Measurements from ENCODE around the gene PHF8. TPM values are rescaled to one million over a fixed set of nuclear protein-coding genes. Genes with fewer than 3 reads are reported as not detected.

PHF8 gene
- total RNA-seq, 1 donor from 2014 or later = 53.4 TPM

GRCh38 chrX:53984895-53985294 lies 59.4 kb downstream of the PHF8 start:
- Mint-ChIP-seq H3K36me3 (ENCODE audit: low read depth) (peaks cover 43% of the 10 kb centered on the region), H3K4me1 (no peaks in the 10 kb centered on the region), H3K27ac (no peak overlapping the region), H3K27me3 (no peaks in the 10 kb centered on the region), H3K4me3 (no peak overlapping the region), H3K9me3 (no peaks in the 10 kb centered on the region)
- intact Hi-C loops (cut with micrococcal nuclease) = no loop called here
- no peak for DNase-seq

DNA sequence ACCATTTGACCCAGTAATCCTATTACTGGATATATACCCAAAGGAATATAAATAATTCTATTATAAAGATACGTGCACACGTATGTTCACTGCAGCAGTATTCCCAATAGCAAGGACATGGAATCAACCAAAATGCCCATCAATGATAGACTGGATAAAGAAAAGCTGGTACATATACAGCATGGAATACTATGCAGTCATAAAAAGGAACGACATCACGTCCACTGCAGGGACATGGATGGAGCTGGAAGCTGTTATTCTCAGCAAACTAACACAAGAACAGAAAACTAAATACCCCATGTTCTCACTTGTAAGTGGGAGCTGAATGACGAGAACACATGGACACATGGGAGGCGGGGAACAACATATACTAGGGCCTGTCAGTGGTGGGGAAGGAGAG lies 69.7 kb downstream of the PHF8 start:
- H3K36me3 Mint-ChIP-seq (ENCODE audit: low read depth) = peaks cover 60% of the 10 kb centered on the region
- H3K4me3 Mint-ChIP-seq = no peak overlapping the region
- no peaks in the 10 kb centered on the region for H3K4me1 Mint-ChIP-seq
- no peak for DNase-seq
- peaks cover 6% of the 10 kb centered on the region for H3K9me3 Mint-ChIP-seq
- H3K27me3 Mint-ChIP-seq = no peaks in the 10 kb centered on the region
- no peak overlapping the region for H3K27ac Mint-ChIP-seq
- intact Hi-C loops (cut with micrococcal nuclease) = no loop called here

DNA sequence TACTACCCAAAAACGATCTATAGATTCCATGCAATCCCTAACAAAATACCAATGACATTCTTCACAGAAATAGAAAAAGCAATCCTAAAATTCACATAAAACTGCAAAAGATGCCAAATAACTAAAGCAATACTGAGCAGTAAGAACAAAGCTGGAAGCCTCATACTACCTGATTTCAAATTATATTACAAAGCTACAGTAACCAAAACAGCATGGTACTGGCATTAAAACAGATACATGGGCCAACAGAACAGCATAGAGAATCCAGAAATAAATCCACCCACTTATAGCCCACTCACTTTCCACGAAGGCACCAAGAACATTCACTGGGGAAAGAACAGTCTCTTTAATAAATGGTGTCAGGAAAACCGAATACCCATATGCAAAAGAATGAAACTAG lies 74.7 kb downstream of the PHF8 start:
- Mint-ChIP-seq H3K4me1 (no peaks in the 10 kb centered on the region), H3K36me3 (ENCODE audit: low read depth) (peaks cover 67% of the 10 kb centered on the region), H3K27ac (no peak overlapping the region), H3K27me3 (no peaks in the 10 kb centered on the region), H3K4me3 (no peak overlapping the region), H3K9me3 (peaks cover 6% of the 10 kb centered on the region)
- intact Hi-C loops (cut with micrococcal nuclease) = loop anchor here (10.0 kb wide), 1 partner anchor 285 kb away; the partner anchor contains the start of gene HUWE1
- DNase-seq = no peak

DNA sequence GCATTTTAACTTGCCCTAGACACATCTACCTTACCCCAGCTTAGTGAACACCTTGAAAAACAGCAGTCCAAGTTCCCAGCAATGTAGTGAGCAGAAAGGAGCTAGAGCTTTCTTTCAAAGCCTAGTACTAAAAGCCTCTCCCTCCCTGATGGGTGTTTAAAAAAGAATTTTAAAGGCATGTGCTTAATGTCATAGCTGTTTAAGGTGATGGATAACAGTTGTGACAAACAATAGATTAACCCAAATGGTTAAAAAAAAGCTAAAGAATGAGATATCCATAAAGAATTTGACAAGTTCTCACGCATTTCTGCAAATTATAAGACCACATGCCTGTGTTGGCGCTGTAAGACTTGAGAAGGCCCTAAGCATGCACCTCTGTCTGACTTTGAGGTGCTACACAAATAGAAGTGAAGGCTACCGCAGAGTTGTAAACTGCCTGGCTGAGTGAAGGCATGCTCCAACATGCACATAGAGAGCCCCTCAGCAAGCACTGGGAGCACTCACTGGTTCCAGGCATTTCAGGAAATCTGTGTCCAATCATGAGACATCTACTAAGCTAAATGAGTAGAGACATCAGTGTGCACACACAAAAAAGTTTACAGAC lies 94.0 kb downstream of the PHF8 start:
- intact Hi-C loops (cut with micrococcal nuclease) = no loop called here
- no peaks in the 10 kb centered on the region for H3K27me3 Mint-ChIP-seq
- peaks cover 32% of the 10 kb centered on the region for H3K36me3 Mint-ChIP-seq (ENCODE audit: low read depth)
- no peak overlapping the region for H3K27ac Mint-ChIP-seq
- DNase-seq = no peak
- H3K4me1 Mint-ChIP-seq = no peaks in the 10 kb centered on the region
- H3K4me3 Mint-ChIP-seq = no peak overlapping the region
- H3K9me3 Mint-ChIP-seq = no peaks in the 10 kb centered on the region

DNA sequence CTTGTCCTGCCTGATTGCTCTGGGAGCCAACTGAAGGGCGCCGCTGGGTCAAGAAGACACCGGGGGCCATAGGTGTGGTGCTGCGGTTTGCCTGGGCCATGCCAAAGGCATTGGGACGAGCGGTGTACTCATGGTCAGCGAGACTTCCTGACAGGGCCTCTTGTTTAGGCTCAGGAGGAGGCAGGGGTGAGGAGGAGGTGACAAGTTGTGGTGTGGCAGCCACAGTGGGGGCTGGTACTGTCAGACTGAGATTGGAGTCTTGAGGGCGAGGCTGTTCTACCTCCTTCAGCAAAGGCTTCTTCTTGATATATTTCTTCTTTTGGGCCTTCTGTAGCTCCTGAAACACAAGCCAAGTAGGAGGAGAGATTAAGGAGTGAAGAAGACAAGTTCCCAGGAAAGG lies 104.1 kb downstream of the PHF8 start:
- H3K36me3 Mint-ChIP-seq (ENCODE audit: low read depth) = peaks cover 57% of the 10 kb centered on the region
- no peak overlapping the region for H3K4me3 Mint-ChIP-seq
- H3K9me3 Mint-ChIP-seq = no peaks in the 10 kb centered on the region
- intact Hi-C loops (cut with micrococcal nuclease) = no loop called here
- H3K4me1 Mint-ChIP-seq = peaks cover 16% of the 10 kb centered on the region
- no peak for DNase-seq
- no peak overlapping the region for H3K27ac Mint-ChIP-seq
- H3K27me3 Mint-ChIP-seq = no peaks in the 10 kb centered on the region

DNA sequence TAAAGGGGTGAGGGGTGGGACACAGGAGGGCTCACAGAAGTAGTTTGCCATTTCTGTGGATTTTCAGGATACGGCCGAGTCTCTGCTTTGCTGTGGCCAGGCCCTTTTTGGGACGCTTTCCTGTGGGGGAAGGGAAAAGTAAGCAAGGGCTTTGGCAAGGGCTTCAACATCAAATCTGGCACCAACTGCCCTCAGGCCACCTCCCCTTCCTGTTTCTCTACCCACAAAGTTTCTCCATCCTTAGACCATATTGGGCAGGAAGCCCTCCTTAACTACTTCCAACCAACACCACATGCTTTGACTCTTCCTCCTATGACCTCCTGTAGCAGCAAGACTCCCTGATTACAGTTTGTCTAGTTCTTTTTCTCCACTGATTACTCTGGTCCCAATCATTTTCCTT lies 105.1 kb downstream of the PHF8 start:
- Mint-ChIP-seq H3K4me3 (no peak overlapping the region), H3K27me3 (no peaks in the 10 kb centered on the region), H3K27ac (no peak overlapping the region), H3K4me1 (peaks cover 16% of the 10 kb centered on the region), H3K36me3 (ENCODE audit: low read depth) (peaks cover 58% of the 10 kb centered on the region), H3K9me3 (no peaks in the 10 kb centered on the region)
- intact Hi-C loops (cut with micrococcal nuclease) = no loop called here
- DNase-seq = no peak

DNA sequence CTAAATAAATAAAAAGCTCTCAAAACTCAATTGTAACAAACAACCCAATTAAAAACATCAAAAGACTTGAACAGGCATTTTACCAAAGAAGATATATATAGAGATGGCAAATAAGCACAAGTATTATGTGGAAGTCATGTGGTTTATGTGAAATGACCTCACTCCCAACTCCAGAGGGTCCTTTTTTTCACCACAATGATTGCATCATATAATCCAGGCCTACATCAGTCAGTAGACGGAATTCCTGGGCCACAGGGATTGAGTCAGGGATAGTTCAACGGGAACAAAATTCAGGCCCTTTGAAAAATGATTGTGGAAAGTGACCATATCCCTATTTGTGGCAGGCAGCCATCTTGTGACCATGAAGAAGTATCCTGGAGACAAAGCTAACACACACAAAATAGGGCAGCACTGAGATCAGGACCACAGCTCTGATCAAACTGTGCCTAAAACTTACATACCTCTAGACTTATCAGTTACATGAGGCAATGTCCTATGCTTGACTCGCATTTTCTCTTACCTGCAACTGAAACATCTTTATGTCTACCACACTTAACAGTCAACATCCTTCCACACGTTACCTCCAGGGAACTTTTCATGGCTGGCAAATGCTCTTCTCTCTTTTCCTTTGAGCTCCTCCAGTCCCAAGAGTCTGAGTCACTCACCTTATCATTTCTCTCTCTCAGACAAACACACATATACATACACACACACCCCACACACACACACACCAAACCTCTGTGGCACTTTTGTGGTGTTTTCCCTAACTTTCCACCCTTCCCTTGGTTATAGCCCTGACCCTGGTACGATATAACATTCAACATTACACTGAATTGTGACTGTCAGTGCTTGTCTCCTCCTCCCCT lies 113.5 kb downstream of the PHF8 start:
- peaks cover 10% of the 10 kb centered on the region for H3K4me1 Mint-ChIP-seq
- H3K27me3 Mint-ChIP-seq = no peaks in the 10 kb centered on the region
- intact Hi-C loops (cut with micrococcal nuclease) = no loop called here
- H3K36me3 Mint-ChIP-seq (ENCODE audit: low read depth) = peaks cover 5% of the 10 kb centered on the region
- H3K9me3 Mint-ChIP-seq = no peaks in the 10 kb centered on the region
- no peak overlapping the region for H3K27ac Mint-ChIP-seq
- H3K4me3 Mint-ChIP-seq = no peak overlapping the region
- DNase-seq = no peak

GRCh38 chrX:53926030-53926429 lies 118.2 kb downstream of the PHF8 start:
- Mint-ChIP-seq H3K27ac (no peak overlapping the region), H3K4me3 (no peak overlapping the region), H3K27me3 (no peaks in the 10 kb centered on the region), H3K4me1 (peaks cover 2% of the 10 kb centered on the region), H3K9me3 (no peaks in the 10 kb centered on the region), H3K36me3 (ENCODE audit: low read depth) (no peaks in the 10 kb centered on the region)
- no peak for DNase-seq
- intact Hi-C loops (cut with micrococcal nuclease) = no loop called here

GRCh38 chrX:53918702-53919101 lies 125.6 kb downstream of the PHF8 start:
- Mint-ChIP-seq H3K4me3 (no peak overlapping the region), H3K9me3 (no peaks in the 10 kb centered on the region), H3K27me3 (peaks cover 2% of the 10 kb centered on the region)

DNA sequence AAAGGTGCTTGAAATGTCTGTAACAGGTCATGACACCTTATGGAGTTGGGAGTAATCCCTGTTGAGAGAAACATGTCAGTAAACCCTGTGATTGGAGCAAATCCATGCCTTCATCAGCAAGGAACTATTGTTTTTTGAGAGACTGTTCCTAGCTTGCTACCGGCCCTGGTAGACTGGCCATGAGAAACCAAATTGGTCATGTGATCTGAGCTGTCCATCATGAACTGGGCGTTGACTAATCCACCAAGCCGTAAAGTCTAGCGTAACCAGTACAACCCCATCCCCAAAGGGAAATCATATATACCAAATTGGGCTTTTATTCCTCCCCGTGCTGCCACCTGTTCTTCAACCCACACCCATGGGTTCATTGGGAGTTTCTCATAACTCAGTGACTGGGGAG lies 143.7 kb downstream of the PHF8 start:
- H3K36me3 Mint-ChIP-seq (ENCODE audit: low read depth) = no peaks in the 10 kb centered on the region
- intact Hi-C loops (cut with micrococcal nuclease) = no loop called here

More at GRCh38 chrX:53918702-53919101, 125.6 kb downstream of the PHF8 start:
- DNase-seq = no peak
- intact Hi-C loops (cut with micrococcal nuclease) = no loop called here
- Mint-ChIP-seq H3K27ac (no peak overlapping the region), H3K36me3 (ENCODE audit: low read depth) (no peaks in the 10 kb centered on the region), H3K4me1 (no peaks in the 10 kb centered on the region)

GRCh38 chrX:53895270-53895669 lies 149.0 kb downstream of the PHF8 start:
- Mint-ChIP-seq H3K9me3 (peaks cover 3% of the 10 kb centered on the region), H3K4me1 (no peaks in the 10 kb centered on the region), H3K4me3 (no peak overlapping the region), H3K27ac (no peak overlapping the region), H3K27me3 (peaks cover 1% of the 10 kb centered on the region), H3K36me3 (ENCODE audit: low read depth) (no peaks in the 10 kb centered on the region)
- intact Hi-C loops (cut with micrococcal nuclease) = no loop called here
- no peak for DNase-seq

More for the DNA sequence above, 143.7 kb downstream of the PHF8 start:
- Mint-ChIP-seq H3K27me3 (no peaks in the 10 kb centered on the region), H3K27ac (no peak overlapping the region), H3K4me3 (no peak overlapping the region), H3K4me1 (no peaks in the 10 kb centered on the region), H3K9me3 (peaks cover 3% of the 10 kb centered on the region)
- DNase-seq = no peak

Other genes starting within 250 kb of the PHF8 start
- gene FAM120C, start 138.8 kb upstream of the PHF8 start, total RNA-seq = 10.8 and 11.4 TPM in 2 replicates